GM12873 (cell line): ENCODE data around the gene EFCAB11.

Experiments
- TF ChIP-seq, protein P1 (sequence below): IDR thresholded peaks from 2 replicates; pipeline ENCODE4 v1.5.1; 2012; ENCODE audit warnings: low read depth, mild to moderate bottlenecking, moderate library complexity, low read length, control low read depth; ENCODE audit not compliant: insufficient read depth; ENCODE audit errors: missing control alignments

Gene EFCAB11

DNA sequence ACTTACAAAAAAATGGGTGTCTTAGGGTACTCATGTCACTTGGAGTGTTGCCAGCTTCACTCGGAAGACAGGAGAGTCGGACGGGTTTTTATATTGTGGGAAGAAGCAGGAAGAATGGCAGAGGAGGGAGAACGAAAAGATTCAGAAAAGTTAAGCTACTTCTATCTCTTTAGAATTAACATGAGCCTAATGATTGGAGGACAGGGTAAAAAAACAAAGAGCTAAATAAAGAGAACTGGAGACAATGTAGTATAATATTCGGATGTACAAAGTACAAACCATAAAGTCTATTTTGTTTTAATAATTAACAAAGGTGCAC lies 43.9 kb downstream of the EFCAB11 start:
- TF ChIP-seq, protein P1, sequence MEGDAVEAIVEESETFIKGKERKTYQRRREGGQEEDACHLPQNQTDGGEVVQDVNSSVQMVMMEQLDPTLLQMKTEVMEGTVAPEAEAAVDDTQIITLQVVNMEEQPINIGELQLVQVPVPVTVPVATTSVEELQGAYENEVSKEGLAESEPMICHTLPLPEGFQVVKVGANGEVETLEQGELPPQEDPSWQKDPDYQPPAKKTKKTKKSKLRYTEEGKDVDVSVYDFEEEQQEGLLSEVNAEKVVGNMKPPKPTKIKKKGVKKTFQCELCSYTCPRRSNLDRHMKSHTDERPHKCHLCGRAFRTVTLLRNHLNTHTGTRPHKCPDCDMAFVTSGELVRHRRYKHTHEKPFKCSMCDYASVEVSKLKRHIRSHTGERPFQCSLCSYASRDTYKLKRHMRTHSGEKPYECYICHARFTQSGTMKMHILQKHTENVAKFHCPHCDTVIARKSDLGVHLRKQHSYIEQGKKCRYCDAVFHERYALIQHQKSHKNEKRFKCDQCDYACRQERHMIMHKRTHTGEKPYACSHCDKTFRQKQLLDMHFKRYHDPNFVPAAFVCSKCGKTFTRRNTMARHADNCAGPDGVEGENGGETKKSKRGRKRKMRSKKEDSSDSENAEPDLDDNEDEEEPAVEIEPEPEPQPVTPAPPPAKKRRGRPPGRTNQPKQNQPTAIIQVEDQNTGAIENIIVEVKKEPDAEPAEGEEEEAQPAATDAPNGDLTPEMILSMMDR = no peak

DNA sequence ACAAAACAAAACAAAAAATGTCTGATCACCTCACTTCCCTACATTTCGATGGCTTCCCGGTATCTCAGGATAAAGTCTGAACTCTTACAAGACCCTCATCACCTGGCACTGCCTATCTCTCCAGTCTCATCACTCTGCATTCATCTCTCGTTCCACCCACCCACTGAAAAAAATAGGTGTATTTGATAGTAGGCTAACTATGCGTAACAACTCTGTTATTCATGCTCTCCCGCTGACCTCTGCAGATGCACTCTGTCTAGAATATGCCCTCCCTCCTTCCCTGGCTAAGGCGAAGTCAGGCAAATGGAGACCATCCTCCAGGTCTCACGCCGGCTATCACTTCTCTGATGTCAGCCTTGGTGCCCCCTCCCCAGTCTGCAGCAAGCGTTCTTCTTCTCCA lies 44.9 kb downstream of the EFCAB11 start:
- TF ChIP-seq, protein P1 = no peak

DNA sequence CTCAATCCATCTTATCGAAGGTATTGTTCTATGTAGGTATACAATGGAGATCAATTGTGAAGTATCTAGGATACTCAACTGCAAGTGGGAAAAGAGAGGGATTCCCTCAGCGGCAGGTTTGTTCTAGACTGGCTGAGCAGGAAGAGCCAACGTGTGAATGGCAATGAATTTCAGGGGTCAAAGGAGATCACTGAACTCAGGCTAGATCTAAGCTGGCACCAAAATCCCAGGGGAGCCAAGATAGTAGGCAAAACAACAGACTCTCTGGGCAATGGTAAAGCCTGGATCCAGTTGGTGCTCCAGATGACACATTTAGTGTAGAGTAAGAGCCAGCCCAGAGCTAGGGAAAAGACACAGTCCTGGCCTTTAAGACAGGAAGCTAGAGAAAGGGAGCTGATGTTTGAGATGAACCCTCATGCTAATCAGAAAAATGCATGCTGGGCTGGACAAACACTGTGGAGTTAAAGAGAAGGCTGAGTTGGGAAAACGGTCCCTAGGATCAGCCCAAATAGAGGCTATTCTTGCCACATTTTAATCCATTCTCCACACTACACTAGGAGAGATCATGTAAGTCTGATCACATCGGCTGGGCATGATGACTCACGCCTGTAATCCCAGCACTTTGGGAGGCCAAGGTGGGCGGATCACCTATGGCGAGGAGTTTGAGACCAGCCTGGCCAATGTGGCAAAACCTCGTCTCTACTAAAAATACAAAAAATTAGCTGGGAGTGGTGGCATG lies 45.6 kb downstream of the EFCAB11 start:
- TF ChIP-seq, protein P1 = no peak

DNA sequence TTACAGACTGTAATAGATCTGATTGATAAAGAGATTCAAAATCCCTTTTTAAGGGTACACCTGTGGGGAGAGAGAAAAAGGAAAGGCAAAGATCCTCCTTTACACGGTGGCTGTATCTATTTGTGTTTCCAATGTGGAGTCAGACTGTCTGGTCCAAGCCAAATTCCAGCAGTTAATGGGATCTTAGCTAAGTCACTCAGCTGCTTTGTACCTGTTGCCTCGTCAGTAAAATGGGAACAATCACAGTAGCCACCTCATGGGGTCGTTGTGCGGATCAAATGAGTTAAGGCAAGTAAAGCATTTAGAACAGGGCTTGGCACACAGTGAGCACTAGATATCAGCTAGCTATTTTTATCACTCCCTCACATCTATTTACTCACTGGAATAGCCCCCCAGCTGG lies 46.9 kb downstream of the EFCAB11 start:
- TF ChIP-seq, protein P1 = no peak

DNA sequence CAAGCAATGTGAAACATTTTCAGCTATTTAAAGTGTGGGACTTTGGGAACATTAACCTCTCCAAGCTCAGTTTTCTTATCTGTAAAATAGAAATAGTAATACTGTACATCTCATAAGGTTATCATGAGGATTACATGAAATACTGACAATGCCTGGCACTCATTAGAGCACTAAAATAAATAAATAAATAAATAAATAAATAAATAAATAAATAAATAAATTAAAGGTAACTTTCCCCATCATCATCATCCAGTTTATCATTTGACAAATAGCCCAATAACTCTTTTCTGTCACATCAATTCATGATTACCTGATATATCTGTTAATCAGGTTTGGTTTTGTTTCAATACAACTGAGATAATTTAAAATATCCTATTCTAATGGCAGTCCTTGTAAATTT lies 48.5 kb downstream of the EFCAB11 start:
- TF ChIP-seq, protein P1 = no peak

DNA sequence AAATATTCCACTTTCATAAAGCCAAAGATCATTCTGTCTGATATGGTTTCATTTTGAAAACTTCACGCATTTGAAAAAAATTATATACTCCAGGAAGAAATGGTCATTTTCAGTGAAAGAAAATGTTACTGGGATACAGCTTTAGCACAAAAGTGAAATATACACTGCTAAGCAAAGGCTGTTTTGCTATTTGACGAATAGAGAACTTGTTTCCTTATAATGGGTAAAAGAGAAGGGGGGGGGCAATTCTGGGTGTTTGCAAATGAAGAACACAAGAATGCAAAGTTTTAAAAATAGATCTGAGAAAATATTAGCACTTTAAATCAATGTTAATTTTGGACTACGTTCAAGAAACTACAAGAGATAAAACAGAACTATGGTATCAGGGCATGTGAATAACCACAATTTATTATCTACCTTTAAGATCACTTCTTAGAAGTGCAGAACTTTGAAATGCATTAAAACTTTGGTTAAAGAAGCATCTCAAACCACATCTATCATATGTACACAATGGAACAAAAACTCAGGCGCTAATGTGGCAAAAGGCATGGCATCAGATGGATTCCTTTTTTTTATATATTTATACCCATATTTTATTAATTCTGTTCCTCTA lies 51.1 kb downstream of the EFCAB11 start:
- TF ChIP-seq, protein P1 = no peak

DNA sequence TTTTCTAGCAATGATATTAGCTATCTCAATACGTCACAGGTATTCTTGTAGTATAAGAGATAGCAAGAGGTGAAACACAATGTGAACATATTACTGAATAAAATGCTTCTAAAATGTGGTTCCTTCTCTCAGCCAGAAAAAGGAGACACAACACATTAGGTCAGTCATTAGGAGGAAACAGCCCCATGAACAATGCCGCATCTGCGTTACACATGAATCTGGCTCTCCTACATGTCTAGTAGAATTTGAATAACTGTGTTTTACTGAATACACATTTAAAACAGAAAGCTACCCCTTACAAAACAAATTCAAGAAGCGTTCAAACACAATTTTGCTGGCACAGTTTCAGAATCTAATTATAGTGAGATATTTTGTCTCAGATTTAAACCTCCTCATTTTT lies 51.6 kb downstream of the EFCAB11 start:
- TF ChIP-seq, protein P1 = no peak
